Measurements from ENCODE around the gene FAM219B. TPM values are rescaled to one million over a fixed set of nuclear protein-coding genes. Genes with fewer than 3 reads are reported as not detected.

The FAM219B gene
- total RNA-seq, 1 experiment from 2014 or later: 99.6 TPM

GRCh38 chr15:74928771-74929198 lies 22.1 kb upstream of the FAM219B start:
- Mint-ChIP-seq H3K27ac (no peak overlapping the region), H3K9me3 (no peaks in the 10 kb centered on the region), H3K4me3 (no peak overlapping the region), H3K4me1 (no peaks in the 10 kb centered on the region), H3K27me3 (ENCODE audit: low read depth) (no peaks in the 10 kb centered on the region), H3K36me3 (peaks cover 51% of the 10 kb centered on the region)
- ChIA-PET CTCF (no interaction called here), POLR2A (no interaction called here)
- DNase-seq (ENCODE audit: low spot score) (no peak), ATAC-seq (no peak)
- TF ChIP-seq GABPB1 (CRISPR knock-in tag; IDR thresholded peaks at IDR 0.05): 0 out of 2 replicates have a peak, but pooled peaks have one; percentile 27
- no peak for TF ChIP-seq RORB (CRISPR knock-in tag; IDR thresholded peaks at IDR 0.05)

GRCh38 chr15:74924525-74924924 lies 17.9 kb upstream of the FAM219B start:
- no peak for ATAC-seq
- Mint-ChIP-seq H3K27me3 (ENCODE audit: low read depth) (no peaks in the 10 kb centered on the region), H3K27ac (no peak overlapping the region), H3K4me3 (no peak overlapping the region), H3K4me1 (no peaks in the 10 kb centered on the region), H3K36me3 (peaks cover 69% of the 10 kb centered on the region), H3K9me3 (no peaks in the 10 kb centered on the region)
- CTCF ChIA-PET: interaction anchor here (1.0 kb wide), 1 partner anchor 23 kb away, joined by 3 read pairs; no protein-coding TSS in a partner anchor
- no peak for DNase-seq (ENCODE audit: low spot score)
- TF ChIP-seq ERG (CRISPR knock-in tag; IDR thresholded peaks at IDR 0.05) (no peak), ZNF263 (CRISPR knock-in tag; IDR thresholded peaks at IDR 0.05; ENCODE audit: low read depth) (no peak), NFYB (CRISPR knock-in tag; conservative IDR thresholded peaks at IDR 0.05; ENCODE audit: low read depth) (no peak), RELA (CRISPR knock-in tag; IDR thresholded peaks at IDR 0.05; ENCODE audit: borderline replicate concordance) (no peak), IRF2 (CRISPR knock-in tag; IDR thresholded peaks at IDR 0.05; ENCODE audit: borderline replicate concordance, low read depth) (no peak), JUN (CRISPR knock-in tag; IDR thresholded peaks at IDR 0.05) (no peak), NR3C1 (CRISPR knock-in tag; conservative IDR thresholded peaks at IDR 0.05; ENCODE audit: low read depth) (no peak), CREM (CRISPR knock-in tag; IDR thresholded peaks at IDR 0.05) (no peak), GABPB1 (CRISPR knock-in tag; IDR thresholded peaks at IDR 0.05) (no peak), AFF4 (CRISPR knock-in tag; IDR thresholded peaks at IDR 0.05; ENCODE audit: borderline replicate concordance) (no peak), ATF6 (CRISPR knock-in tag; IDR thresholded peaks at IDR 0.05) (no peak)
- POLR2A ChIA-PET: no interaction called here

- Mint-ChIP-seq H3K9me3 (no peaks in the 10 kb centered on the region), H3K4me1 (no peaks in the 10 kb centered on the region), H3K27ac (no peak overlapping the region), H3K27me3 (ENCODE audit: low read depth) (no peaks in the 10 kb centered on the region), H3K4me3 (no peak overlapping the region), H3K36me3 (peaks cover 62% of the 10 kb centered on the region)
- no peak for DNase-seq (ENCODE audit: low spot score)
- no peak for ATAC-seq
- POLR2A ChIA-PET: no interaction called here
- CTCF ChIA-PET: interaction anchor here (0.5 to 1.0 kb wide), 2 partner anchors 15 to 19 kb away, joined by 3 to 5 read pairs; no protein-coding TSS in a partner anchor
- no peak for TF ChIP-seq PRRX2 (CRISPR knock-in tag; IDR thresholded peaks at IDR 0.05)
- TF ChIP-seq SOX15 (CRISPR knock-in tag; IDR thresholded peaks at IDR 0.05): no peak
- TF ChIP-seq OVOL2 (CRISPR knock-in tag; IDR thresholded peaks at IDR 0.05; ENCODE audit: borderline replicate concordance): no peak
- no peak for TF ChIP-seq USF1 (CRISPR knock-in tag; IDR thresholded peaks at IDR 0.05)
- TF ChIP-seq ZNF263 (CRISPR knock-in tag; IDR thresholded peaks at IDR 0.05; ENCODE audit: low read depth): no peak
- TF ChIP-seq MYBL2 (CRISPR knock-in tag; IDR thresholded peaks at IDR 0.05): no peak
- TF ChIP-seq RELA (CRISPR knock-in tag; IDR thresholded peaks at IDR 0.05; ENCODE audit: borderline replicate concordance): no peak
- TF ChIP-seq NR2C2 (CRISPR knock-in tag; IDR thresholded peaks at IDR 0.05): no peak
- no peak for TF ChIP-seq TEAD4 (CRISPR knock-in tag; IDR thresholded peaks at IDR 0.05)
Measured at GRCh38 chr15:74920456-74920855, 13.8 kb upstream of the FAM219B start.
